GM10266 (cell line): ENCODE results near the gene GGTLC2.
"Not testable (repeated sequence)": the region's sequence is repeated elsewhere in the genome, so short reads cannot be mapped to it uniquely, and the experiment has no call there.

ENCODE experiments used
- DNase-seq: peaks from one replicate; pipeline ENCODE4 v3.0.0; 2012; ENCODE audit errors: extremely low spot score
- TF ChIP-seq, protein P1 (sequence below): IDR thresholded peaks from 2 replicates; pipeline ENCODE4 v1.5.1; 2012; ENCODE audit warnings: mild to moderate bottlenecking, low read depth; ENCODE audit not compliant: control insufficient read depth, insufficient read depth; ENCODE audit errors: missing control alignments

The GGTLC2 gene

DNA sequence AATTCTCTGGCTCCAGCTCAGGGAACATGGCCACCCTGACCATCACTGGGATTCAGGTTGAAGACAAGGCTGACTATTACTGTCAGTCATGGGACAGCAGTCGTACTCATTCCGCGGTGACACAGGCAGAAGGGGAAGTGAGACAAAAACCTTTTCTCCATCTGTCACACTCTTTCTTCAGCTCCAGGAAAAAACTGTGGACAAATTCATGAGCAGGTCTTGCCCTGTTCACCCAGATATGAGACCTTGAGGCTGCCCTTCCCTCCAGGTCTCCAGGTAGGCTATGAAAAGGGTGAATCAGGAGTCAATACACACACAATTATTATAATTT, 39.4 kb upstream of the GGTLC2 start:
- TF ChIP-seq, protein P1, sequence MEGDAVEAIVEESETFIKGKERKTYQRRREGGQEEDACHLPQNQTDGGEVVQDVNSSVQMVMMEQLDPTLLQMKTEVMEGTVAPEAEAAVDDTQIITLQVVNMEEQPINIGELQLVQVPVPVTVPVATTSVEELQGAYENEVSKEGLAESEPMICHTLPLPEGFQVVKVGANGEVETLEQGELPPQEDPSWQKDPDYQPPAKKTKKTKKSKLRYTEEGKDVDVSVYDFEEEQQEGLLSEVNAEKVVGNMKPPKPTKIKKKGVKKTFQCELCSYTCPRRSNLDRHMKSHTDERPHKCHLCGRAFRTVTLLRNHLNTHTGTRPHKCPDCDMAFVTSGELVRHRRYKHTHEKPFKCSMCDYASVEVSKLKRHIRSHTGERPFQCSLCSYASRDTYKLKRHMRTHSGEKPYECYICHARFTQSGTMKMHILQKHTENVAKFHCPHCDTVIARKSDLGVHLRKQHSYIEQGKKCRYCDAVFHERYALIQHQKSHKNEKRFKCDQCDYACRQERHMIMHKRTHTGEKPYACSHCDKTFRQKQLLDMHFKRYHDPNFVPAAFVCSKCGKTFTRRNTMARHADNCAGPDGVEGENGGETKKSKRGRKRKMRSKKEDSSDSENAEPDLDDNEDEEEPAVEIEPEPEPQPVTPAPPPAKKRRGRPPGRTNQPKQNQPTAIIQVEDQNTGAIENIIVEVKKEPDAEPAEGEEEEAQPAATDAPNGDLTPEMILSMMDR = no peak
- DNase-seq = no peak

DNA sequence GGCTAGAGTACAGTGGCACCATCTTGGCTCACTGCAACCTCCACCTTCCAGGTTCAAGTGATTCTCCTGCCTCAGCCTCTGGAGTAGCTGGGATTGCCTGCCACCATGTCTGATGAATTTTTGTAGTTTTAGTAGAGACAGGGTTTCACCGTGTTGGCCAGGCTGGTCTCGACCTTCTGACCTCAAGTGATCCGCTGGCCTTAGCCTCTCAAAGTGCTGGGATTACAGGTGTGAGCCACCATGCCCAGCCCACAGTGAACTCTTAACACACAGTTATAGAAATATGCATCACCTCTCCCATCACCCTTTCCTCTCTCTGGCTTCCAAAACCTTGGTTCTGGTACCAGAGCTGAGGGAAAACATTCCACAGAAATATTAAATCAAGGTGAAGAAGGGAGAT, 36.4 kb upstream of the GGTLC2 start:
- not testable (repeated sequence) for DNase-seq

DNA sequence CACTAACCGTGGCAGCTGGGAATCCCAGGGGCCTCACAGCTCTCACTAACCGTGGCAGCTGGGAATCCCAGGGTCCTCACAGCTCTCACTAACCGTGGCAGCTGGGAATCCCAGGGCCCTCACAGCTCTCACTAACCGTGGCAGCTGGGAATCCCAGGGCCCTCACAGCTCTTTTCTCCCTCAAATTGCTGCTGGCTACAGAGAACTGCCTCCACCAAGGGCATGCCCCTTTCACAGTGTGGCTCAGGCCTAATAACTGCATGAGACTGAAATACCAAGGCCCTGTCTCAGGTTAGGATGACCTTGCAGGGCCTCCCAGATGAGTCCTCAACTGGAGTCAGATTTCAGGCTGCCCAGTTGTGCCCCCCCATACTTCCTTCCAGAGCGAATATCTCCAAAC, 35.1 kb upstream of the GGTLC2 start:
- DNase-seq = no peak

DNA sequence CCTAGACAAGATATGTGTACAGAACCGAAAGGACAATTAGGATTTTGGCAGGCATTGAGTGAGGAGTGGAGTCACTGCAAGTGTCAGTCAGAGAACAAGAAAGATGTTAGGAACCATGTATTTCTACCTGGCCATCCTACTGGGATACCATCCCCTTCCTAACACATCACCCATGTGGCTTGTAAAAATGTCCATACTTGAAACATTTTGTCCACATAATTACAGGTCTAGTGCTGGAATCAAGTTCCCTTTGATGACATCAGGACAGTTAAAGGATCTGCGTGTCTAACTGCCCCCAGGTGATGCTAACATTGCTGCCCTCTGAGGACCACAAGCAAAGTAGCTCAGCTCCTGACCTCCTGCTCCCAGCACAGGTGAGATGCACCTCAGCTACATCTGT, 31.9 kb upstream of the GGTLC2 start:
- no peak for DNase-seq
- TF ChIP-seq, protein P1 = no peak

More for the DNA sequence above, 35.1 kb upstream of the GGTLC2 start:
- TF ChIP-seq, protein P1 = no peak

DNA sequence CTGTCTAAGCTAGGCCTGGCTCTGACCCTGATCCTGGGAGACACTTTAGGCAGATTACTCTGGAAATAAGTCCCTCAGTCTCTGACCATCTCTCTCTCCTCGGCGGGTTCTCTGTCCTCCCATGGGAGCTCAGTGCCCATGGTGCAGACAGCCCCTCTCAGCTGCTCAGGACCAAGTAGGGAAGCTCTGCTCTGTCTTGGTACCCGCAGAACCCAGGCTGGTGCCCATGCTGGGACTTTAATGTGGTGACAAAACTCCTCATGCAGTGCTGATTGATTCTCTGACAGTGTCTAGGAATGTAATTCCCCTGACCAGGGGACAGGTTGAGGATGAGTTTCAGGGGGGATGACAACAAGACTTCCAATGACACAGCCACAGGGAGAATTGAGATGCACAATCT, 30.3 kb upstream of the GGTLC2 start:
- TF ChIP-seq, protein P1 = no peak
- DNase-seq = no peak

DNA sequence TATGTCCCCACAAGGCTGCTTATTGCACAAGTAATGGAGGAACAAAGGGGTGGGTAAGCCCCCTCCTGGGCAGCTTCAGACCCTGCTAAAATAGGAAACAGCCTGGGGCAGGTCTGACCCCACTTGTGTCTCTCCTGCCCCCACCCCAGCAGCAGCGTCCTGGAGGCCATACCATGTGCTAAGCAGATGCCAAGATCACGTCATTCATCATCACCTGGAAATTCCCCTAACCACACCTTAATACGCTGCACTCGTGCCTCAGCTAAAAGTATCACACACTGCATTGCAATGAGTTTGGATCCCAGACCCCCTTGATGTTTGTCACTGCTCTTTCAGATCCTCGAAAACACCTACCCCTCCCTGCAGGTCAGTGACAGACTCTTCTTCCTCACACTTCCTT, 27.8 kb upstream of the GGTLC2 start:
- TF ChIP-seq, protein P1 = no peak
- DNase-seq = peak; percentile 42

DNA sequence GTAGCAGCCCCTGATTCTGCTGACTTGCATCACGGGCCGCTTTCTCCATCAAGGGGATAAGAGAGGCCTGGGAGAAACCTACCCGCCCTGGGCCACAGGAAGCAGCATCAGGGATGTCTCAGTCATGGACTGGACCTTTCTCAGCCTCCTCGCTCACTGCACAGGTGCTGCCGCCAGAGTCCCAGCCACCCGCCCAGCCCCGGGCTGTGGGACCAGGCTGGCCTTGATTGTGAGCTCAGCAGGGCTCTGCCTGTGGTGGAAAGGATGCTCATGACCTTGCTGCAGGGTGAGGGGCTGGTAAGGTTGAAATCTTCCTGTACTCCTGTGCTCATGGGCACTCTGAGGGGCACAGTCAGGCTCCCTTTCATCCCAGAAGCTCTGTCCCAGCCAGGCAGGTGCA, 26.0 kb upstream of the GGTLC2 start:
- TF ChIP-seq, protein P1 = no peak
- DNase-seq = no peak

DNA sequence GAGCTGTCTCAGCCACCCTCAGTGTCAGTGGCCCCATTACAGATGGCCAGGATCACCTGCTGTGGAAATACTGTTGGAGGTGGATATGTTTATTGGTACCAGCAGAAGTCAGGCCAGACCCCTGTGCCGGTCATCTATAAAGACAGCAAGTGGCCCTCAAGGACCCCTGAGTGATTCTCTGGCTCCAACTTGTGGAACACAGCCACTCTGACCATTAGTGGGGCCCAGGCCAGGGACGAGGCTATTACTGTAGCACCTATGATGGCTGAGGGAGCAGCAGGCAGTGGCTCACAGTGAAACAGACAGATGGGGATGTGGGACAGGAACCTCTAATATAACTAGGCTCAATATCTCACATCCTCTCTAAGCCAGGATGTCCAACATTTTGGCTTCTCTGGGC, 25.5 kb upstream of the GGTLC2 start:
- TF ChIP-seq, protein P1 = no peak
- no peak for DNase-seq
